Upper lobe of left lung (tissue), 4 donors: ENCODE results near the gene XPC.

Source experiments
- EP300 ChIP-seq, 4 donors: sonication (generic); formaldehyde crosslinking; IDR thresholded peaks; one replicate each; pipeline ENCODE4 v1.5.1; 2017; ENCODE audit warnings: antibody characterized with exemption in 4 of 4, control low read depth in 2 of 4
- POLR2A ChIP-seq, 4 donors: fragments of 450-650 bp; IDR thresholded peaks; one replicate each; pipeline ENCODE4 v1.5.1; 2016 to 2017; ENCODE audit warnings: antibody characterized with exemption in 4 of 4, mild to moderate bottlenecking in 2 of 4
- POLR2AphosphoS5 ChIP-seq, 2 donors: sonication (generic); formaldehyde crosslinking; IDR thresholded peaks; one replicate each; pipeline ENCODE4 v1.5.1; 2017; ENCODE audit warnings: antibody characterized with exemption in 2 of 2
- TF ChIP-seq, protein P1 (sequence below), 6 experiments: fragments of 450-650 bp in 4 of 6; fragments of 200-600 bp in 2 of 6; sonication (generic) in 2 of 6; IDR thresholded peaks; one replicate each; pipeline ENCODE4 v1.5.1; 2016 to 2019; ENCODE audit warnings: antibody characterized with exemption in 6 of 6

DNA sequence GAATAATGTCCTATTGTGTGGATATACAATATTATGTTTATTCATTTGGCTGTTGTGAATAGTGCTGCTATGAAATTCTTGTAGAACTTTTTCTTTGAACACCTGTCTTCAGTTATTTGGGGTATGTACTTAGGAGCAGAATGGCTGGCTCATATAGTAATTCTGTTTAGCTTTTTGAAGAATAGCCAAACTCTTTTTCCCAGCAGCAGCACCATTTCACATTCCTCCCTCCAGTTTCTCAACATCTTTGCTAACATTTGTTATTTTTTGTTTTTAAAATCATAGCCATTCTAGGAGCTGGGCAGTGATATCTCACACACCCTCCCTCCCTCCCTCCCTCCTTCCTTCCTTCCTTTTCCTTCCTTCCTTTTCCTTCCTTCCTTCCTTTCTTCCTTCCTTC is 40.0 kb upstream of the XPC start:
- no peak for TF ChIP-seq EP300 (IDR thresholded peaks at IDR 0.05)
- TF ChIP-seq, protein P1, sequence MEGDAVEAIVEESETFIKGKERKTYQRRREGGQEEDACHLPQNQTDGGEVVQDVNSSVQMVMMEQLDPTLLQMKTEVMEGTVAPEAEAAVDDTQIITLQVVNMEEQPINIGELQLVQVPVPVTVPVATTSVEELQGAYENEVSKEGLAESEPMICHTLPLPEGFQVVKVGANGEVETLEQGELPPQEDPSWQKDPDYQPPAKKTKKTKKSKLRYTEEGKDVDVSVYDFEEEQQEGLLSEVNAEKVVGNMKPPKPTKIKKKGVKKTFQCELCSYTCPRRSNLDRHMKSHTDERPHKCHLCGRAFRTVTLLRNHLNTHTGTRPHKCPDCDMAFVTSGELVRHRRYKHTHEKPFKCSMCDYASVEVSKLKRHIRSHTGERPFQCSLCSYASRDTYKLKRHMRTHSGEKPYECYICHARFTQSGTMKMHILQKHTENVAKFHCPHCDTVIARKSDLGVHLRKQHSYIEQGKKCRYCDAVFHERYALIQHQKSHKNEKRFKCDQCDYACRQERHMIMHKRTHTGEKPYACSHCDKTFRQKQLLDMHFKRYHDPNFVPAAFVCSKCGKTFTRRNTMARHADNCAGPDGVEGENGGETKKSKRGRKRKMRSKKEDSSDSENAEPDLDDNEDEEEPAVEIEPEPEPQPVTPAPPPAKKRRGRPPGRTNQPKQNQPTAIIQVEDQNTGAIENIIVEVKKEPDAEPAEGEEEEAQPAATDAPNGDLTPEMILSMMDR (IDR thresholded peaks at IDR 0.05), result no peak
- no peak for TF ChIP-seq POLR2A (IDR thresholded peaks at IDR 0.05)
- TF ChIP-seq POLR2AphosphoS5 (IDR thresholded peaks at IDR 0.05), result no peak
